HepG2 (cell line): Measurements from ENCODE around the gene ALMS1.

Experiments used
- CTCF ChIP-seq: sonication (generic); formaldehyde crosslinking; IDR thresholded peaks from 2 replicates; pipeline ENCODE4 v1.5.0; 2020; ENCODE audit warnings: mild to moderate bottlenecking, missing genetic modification reagents, moderate library complexity
- FOXP1 ChIP-seq, 2 experiments: fragments of 450-650 bp in 1 of 2; IDR thresholded peaks; 2 replicates each; pipeline ENCODE4 v1.6.1; 2017 to 2018; ENCODE audit warnings: antibody characterized with exemption in 1 of 2
- GABPA ChIP-seq, 2 experiments: IDR thresholded peaks; 2 replicates each; pipeline ENCODE4 v1.6.1; 2011 to 2016; ENCODE audit warnings: low read depth in 2 of 2, low read length in 1 of 2, missing biosample characterization in 1 of 2, missing genetic modification characterization in 1 of 2
- PATZ1 ChIP-seq: sonication (generic); formaldehyde crosslinking; IDR thresholded peaks from 2 replicates; pipeline ENCODE4 v1.4.0; 2020; ENCODE audit warnings: missing genetic modification reagents
- POLR2A ChIP-seq, 2 experiments: IDR thresholded peaks; 2 replicates each; pipeline ENCODE4 v1.6.1; 2011; ENCODE audit warnings: low read depth in 2 of 2, low read length in 2 of 2, mild to moderate bottlenecking in 1 of 2, moderate library complexity in 1 of 2; ENCODE audit not compliant: insufficient read depth in 1 of 2
- REST ChIP-seq, 2 experiments: IDR thresholded peaks; 2 replicates each; pipeline ENCODE4 v1.6.1; 2011 to 2012; ENCODE audit warnings: low read length in 2 of 2, borderline replicate concordance in 1 of 2, low read depth in 1 of 2, mild to moderate bottlenecking in 1 of 2, moderate library complexity in 1 of 2
- RFX5 ChIP-seq: IDR thresholded peaks from 2 replicates; pipeline ENCODE4 v1.6.1; 2011; ENCODE audit warnings: low read depth, low read length, improper control_type of control experiment
- ZNF138 ChIP-seq: sonication (generic); formaldehyde crosslinking; IDR thresholded peaks from 2 replicates; pipeline ENCODE4 v1.5.0; 2020; ENCODE audit warnings: mild to moderate bottlenecking, low read depth, missing genetic modification reagents
- ZNF609 ChIP-seq: sonication (generic); formaldehyde crosslinking; IDR thresholded peaks from 2 replicates; pipeline ENCODE4 v1.4.0; 2020; ENCODE audit warnings: mild to moderate bottlenecking, missing genetic modification reagents, borderline replicate concordance
- ZNF776 ChIP-seq: sonication (generic); formaldehyde crosslinking; IDR thresholded peaks from 2 replicates; pipeline ENCODE4 v1.4.0; 2020; ENCODE audit warnings: mild to moderate bottlenecking, missing genetic modification reagents

- TF ChIP-seq POLR2A (IDR thresholded peaks at IDR 0.05; ENCODE audit: insufficient read depth in 1 of 2, low read depth in 2 of 2, low read length in 2 of 2) = no peak
- TF ChIP-seq ZNF138 (CRISPR knock-in tag) = no peak
- no peak for TF ChIP-seq RFX5
- TF ChIP-seq PATZ1 (CRISPR knock-in tag) = no peak
- no peak for TF ChIP-seq CTCF (CRISPR knock-in tag)
- no peak for TF ChIP-seq ZNF776 (CRISPR knock-in tag)
- TF ChIP-seq REST (IDR thresholded peaks at IDR 0.05; ENCODE audit: borderline replicate concordance in 1 of 2, low read depth in 1 of 2, low read length in 2 of 2) = no peak
- TF ChIP-seq ZNF609 (CRISPR knock-in tag) = no peak
- TF ChIP-seq GABPA (IDR thresholded peaks at IDR 0.05; ENCODE audit: low read depth, low read length) = no peak
- no peak for TF ChIP-seq GABPA (CRISPR knock-in tag; IDR thresholded peaks at IDR 0.05; ENCODE audit: low read depth)
- TF ChIP-seq FOXP1 (IDR thresholded peaks at IDR 0.05) = no peak
- no peak for TF ChIP-seq FOXP1 (CRISPR knock-in tag; IDR thresholded peaks at IDR 0.05)
Observed at GRCh38 chr2:73449404-73449803, 63.8 kb downstream of the ALMS1 start.
